HG03159 (cell line): ENCODE data around the gene HOXD10.

Experiments
- ATAC-seq: cut with Tn5 transposase; IDR thresholded peaks from one replicate; pipeline ENCODE4 v1.9.1; 2021; ENCODE audit warnings: mild to moderate bottlenecking, moderate library complexity; ENCODE audit not compliant: unreplicated experiment

Gene HOXD10

DNA sequence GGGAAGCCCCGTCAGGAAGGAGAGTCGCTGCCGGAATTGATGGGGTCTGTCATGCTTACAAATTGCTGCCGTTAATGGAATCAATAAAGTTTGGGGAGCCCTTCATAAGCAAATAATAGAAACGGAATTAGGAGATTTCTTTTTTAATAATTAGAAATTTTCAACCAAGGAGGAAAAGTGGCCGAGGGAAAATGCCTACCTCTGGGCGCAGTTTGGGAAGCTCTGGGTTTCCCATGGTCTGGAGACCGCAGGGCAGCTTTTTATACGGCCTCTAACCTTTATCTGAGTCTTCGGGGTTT is 34.1 kb upstream of the HOXD10 start:
- ATAC-seq, result no peak

DNA sequence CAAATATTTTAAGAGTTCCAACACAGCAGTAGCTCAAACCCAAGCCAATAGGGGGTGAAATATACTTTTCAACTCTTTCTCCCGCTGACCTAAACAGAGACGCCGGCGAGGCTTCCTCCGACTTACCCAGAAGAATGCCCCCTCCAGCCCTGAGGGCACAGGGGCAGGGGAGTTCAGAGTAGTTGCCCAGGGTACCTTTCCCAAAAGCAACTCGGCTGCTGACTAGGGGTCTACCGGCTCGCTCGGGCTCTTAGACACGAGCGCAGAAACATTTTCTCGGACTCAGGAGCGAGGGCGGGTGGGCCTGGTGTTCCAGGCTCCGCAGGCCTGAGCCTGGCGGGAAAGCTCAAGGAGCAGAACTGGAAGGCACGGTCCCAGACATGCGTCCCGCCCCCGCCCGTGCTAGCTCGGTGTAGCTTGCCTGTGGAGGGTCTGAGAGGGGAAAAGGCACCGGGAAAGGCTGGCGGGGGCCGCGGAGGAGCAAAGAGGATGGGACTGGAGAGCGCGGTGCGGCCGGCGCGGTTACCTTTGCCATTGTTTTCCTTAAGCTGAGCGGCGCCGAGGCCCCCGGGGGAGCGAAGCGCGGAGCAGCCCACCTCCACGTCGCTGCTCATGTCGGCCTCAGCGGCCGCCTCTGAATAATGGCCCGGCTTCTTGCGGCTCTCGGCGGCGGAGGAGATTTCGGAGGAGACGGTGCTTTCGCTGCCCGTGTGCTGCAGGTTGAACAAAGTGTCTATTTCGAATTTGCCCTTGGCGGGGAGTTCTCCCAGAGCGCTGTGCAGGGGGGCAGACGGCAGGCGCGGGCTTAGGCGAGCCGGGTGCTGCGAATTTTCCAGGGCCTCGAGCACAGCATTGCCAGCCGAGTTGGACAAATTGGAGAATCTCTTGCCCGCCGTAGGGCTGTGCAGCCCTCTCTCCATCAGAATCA is 33.5 kb upstream of the HOXD10 start:
- ATAC-seq, result no peak

GRCh38 chr2:176083796-176084261 is 32.7 kb upstream of the HOXD10 start, which contains the start of gene EVX2:
Gene EVX2 (minus strand): TSS chr2:176083962. CDS start chr2:176083776, 186 bp downstream.
- ATAC-seq, result no peak

DNA sequence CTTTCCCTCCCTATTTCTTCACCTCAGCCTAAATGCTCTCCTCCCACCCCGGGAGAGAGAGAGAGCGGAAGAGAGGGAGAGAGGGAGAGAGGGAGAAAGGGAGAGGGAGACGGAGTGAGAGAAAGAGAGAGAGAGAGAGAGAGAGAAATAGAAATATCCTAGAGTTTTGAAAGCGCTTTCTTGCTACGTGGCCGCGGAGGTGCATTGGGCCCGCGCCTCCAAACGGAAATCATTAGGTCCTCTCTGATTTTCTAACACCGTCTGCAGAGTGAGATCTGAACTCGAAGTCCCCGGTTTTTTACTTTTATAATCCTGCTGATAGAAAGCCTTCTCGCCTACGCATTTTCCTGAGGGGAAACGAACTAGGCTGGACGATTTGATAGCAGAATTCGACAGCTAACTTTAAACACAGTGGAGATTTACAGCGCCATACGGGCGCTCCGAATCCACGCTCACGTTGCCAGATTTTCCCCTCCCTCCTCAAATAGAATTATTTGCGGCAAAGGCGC is 31.9 kb upstream of the HOXD10 start:
- ATAC-seq, result no peak

DNA sequence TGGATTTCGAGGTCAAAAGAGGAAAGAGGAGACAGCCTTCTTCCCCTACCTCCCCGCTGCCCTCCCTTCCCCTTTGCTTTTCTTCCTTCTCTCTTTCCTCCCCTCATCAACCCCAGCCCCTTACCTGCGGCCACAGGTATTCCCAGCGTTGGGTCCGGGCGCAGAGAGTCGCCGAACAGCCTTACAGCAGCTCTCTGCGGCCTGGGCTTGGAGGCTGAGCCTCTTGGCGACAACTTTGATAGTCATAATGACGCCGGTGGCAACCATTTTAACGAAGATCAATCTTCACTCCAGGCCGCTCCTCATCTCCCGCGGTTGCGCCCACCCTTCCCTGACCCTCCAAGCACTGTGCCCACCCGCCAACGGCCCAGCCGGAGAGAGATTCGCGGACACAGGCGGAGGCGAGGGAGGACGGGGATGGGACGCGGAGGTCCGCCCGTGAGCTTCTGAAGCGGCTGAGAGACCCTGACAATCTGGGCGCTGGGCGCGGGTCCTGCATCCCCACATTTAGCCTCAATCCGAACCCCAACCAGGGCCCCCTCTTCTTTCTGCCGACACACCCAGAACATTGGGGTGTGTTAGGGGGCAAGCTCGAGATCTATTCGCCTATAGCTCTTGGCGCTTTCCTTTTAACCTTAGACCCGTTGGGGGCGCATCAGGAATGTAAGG is 31.3 kb upstream of the HOXD10 start:
- ATAC-seq, result no peak

- ATAC-seq, result no peak
Measured at GRCh38 chr2:176085861-176086771, 30.5 kb upstream of the HOXD10 start.

DNA sequence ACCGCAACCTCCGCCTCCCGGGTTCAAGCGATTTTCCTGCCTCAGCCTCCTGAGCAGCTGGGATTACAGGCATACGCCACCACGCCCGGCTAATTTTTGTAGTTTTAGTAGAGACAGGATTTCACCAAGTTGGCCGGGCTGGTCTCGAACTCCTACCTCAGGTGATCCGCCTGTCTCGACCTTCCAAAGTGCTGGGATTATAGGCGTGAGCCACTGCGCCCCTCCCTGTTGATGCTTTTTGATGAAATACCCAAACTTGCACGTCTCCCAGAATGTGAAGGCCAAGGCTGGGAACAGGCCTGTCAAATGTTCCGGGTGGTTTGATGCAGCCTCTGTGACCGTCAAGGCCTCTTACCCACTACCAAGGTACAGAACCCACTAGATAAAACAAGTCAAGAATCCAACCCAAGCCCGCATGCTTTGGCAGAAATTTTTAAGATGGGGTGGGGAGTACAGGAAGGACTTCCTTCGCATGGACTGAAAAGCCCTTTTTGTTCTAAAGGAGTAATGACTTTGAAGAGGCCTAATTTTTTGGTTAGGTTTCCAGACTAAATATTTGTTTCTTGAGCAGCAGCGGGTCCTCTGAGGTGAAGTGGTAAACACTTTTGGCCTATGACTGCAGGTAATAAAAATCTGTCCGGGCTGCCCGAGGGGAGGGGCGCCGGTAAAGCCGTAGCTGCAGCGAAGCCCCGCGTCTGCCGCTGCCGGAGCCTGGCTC is 29.1 kb upstream of the HOXD10 start:
- ATAC-seq, result no peak

- ATAC-seq, result no peak
Measured at GRCh38 chr2:176088048-176088936, 28.3 kb upstream of the HOXD10 start.

- no peak for ATAC-seq
Measured at GRCh38 chr2:176088937-176089842, 27.4 kb upstream of the HOXD10 start.

- no peak for ATAC-seq
Measured at GRCh38 chr2:176089843-176090395, 26.7 kb upstream of the HOXD10 start.

DNA sequence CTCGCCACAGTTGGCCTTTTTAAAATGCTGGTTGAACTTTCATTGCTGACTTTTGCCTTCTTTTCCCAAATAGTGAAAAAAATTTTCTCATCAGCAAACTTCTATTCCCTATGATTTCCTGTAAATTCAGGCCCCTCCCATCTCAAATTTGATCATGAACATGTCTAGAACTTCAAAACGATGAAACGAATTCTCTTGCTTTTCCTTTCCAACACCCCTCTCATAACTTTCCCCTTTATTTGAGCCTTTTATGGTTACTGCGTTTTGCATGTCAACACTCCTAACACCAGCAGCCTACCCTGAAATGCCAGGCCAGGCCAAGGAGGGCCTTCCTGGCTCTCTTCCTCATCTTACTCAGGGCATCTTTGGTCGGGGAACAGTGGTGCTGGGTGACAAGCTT is 25.7 kb upstream of the HOXD10 start:
- ATAC-seq, result no peak

DNA sequence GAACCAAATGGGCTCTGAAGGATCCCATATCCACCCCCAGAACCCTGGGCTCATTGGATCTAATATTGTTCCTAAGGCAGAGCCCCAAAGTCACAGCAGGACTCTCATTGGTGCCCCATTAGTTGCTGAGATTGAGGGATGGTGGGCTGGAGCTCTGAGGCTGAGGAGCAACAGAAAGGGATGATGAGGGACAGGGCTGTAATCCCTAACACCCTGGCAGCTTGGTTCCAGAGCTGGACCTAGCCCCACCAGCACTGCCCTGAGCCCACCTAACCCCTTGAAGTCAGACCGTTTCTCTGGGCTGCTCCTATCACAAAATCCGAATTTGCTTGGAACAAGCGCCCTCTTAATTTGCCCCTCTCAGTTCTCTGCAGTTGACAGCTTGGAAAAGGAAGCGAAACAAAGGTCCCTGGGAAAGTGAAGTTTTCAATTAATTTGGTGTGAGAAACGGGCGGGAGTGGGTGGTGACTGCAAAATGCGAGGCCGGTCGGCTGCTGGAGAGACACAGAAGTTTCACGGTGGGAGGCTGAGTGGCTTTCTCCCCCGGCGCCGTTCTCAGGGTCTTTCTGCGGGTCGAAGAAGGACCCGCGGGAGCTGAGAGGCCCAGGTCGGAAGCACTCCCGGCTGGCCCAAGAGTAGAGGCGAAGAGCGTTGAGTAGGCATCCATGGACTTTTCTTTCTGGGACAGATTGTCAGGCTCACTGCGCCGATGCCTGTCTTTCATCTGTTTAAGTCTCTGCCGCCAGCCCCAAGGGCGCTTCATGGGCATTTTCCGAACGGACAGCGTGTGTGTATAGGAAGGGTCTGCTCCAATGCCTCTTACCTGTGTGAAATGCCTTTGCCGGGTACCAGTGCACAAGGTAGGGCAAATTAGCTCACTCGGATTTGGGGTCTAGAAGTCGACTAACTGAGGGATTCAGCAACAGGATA is 25.0 kb upstream of the HOXD10 start:
- no peak for ATAC-seq

DNA sequence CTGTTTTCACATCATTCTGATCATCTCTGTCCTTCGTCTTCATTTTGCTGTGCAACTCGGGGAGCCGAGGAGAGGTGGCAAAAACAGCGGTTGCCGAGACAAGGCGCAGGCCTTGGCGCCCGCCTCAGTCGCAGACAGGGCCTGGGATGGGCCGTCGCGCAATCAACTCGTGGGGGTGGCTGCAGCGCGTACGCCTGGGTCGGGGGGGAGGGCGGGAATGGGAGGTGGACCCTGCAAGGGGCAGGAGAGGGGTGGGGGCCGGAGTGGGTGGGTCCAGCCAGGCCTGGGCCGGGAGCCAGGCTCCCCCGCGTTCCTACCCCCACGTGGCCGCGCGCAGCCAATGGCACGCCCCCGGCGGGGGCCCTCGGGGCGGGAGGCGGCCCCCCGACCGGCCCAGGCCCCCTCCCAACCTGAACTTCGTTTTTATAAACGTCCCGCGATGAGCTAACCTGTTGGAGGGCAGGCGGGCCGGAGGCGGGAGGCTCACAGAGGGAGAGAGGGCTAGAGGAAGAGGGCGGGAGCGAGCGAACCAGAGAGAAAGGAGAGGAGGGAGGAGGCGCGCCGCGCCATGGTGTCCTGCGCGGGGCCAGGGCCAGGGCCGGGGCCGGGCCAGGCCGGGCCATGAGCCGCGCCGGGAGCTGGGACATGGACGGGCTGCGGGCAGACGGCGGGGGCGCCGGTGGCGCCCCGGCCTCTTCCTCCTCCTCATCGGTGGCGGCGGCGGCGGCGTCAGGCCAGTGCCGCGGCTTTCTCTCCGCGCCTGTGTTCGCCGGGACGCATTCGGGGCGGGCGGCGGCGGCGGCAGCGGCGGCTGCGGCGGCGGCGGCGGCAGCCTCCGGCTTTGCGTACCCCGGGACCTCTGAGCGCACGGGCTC is 24.1 kb upstream of the HOXD10 start, which contains the start of gene HOXD13:
Gene HOXD13 (plus strand): TSS at position 452 of the 875 bp plus-strand sequence. CDS start 170 bp downstream, at position 622.
- no peak for ATAC-seq

- ATAC-seq, result no peak
Measured at GRCh38 chr2:176093145-176093897, 23.3 kb upstream of the HOXD10 start.

DNA sequence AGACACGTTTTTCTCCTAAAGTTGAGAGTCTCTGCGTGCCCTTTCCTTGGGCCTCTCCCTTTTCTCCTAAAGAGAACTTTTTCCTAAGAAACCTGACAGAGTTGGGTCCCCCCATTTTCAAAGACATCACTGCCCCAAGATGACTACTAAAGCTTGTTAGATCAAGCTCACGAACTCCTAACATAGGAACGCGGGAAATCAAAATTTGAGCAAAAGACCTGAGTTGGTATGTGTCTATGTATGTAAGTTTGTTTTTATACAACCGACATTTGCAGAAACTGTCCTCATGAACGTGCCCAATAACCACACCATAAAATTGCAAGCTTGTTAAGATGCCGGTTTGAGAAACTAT is 22.7 kb upstream of the HOXD10 start:
- ATAC-seq, result no peak
